Measurements from ENCODE around the gene SERPINA5. TPM values are rescaled to one million over a fixed set of nuclear protein-coding genes. Genes with fewer than 3 reads are reported as not detected.
A peak's percentile ranks its signal among the peaks of the same experiment; 100 is the strongest.
"Not testable (repeated sequence)": the region's sequence is repeated elsewhere in the genome, so short reads cannot be mapped to it uniquely, and the experiment has no call there.

The SERPINA5 gene
- total RNA-seq, 1 donor from 2014 or later, result 3.5 TPM

DNA sequence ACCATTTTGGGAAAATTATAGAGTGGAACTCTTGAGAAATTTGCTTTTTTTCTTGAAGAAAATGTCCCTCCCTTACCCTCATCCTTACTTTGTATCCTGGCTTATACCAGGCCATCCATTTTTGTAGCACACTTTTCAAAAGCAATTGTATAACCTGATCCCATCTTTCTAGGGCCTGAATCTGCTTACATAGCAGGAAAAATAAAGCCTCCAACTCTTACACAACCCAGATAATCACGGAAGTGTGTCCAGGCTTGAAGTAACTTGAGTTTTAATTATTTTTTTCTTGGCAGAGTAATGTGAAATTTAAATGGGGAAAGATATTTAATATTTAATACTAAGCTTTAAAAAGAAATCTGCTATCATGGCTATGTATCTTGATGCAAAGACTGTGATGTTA lies 53.9 kb downstream of the SERPINA5 start:
- H3K36me3 Mint-ChIP-seq, result no peaks in the 10 kb centered on the region
- Histone ChIP-seq H3K4me1 (no peaks in the 10 kb centered on the region), H3K9me3 (ENCODE audit: low read depth) (no peaks in the 10 kb centered on the region), H3K36me3 (no peaks in the 10 kb centered on the region), H3K4me3 (no peak overlapping the region), H3K27ac (no peak overlapping the region), H3F3A (ENCODE audit: low read depth) (no peaks in the 10 kb centered on the region), H4K20me1 (ENCODE audit: low read depth) (no peaks in the 10 kb centered on the region), H3K27me3 (no peaks in the 10 kb centered on the region), H3K9ac (no peak overlapping the region), H3K4me2 (no peak overlapping the region), H3K79me2 (ENCODE audit: low read depth) (no peaks in the 10 kb centered on the region), H2AFZ (replicated peaks) (no peak overlapping the region)
- peaks cover 6% of the 10 kb centered on the region for H3K27me3 Mint-ChIP-seq (ENCODE audit: insufficient read depth, low read depth)
- no peak overlapping the region for H3K27ac Mint-ChIP-seq
- no peak overlapping the region for H3K4me3 Mint-ChIP-seq
- no peaks in the 10 kb centered on the region for H3K4me1 Mint-ChIP-seq
- TF ChIP-seq EZH2 (IDR thresholded peaks at IDR 0.05), result no peak
- H3K9me3 Mint-ChIP-seq, result no peaks in the 10 kb centered on the region
- DNase-seq (ENCODE audit: low spot score), result no peak

DNA sequence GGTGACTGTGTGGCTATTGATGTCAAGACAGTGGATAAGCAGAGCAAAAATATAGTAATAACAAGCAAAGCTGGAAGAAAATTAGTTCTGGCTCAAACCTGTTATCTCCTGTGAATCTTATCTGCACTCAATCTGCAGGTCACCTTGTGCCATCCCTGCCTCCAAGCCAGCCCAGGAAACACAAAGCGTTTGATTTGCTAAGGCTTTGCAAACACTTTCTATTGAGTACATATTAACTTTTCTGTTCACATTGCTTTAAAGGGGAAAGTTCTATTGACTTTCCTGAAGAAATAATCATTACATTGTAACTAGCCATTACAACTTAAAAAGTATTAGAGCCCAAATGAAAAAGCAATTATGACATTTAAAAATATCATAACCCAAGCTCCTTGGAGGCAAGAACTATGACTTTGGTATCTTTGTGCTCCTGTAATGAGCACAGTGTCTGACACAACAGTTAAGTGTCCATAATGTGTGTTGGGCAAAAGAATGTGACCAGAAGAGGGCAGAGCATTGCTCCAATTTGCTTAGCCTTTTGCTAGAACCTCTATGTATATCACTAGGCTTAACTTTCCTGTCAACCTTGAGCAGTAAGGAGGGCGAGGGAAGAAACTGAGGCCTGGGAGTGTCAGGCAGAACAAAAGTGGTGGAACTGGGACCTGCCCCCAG lies 55.7 kb downstream of the SERPINA5 start:
- Histone ChIP-seq H3K9me3 (ENCODE audit: low read depth) (no peaks in the 10 kb centered on the region), H3K27ac (no peak overlapping the region), H3K79me2 (ENCODE audit: low read depth) (no peaks in the 10 kb centered on the region), H3K36me3 (no peaks in the 10 kb centered on the region), H3K4me1 (no peaks in the 10 kb centered on the region), H4K20me1 (ENCODE audit: low read depth) (no peaks in the 10 kb centered on the region), H3K9ac (no peak overlapping the region), H3K4me2 (no peak overlapping the region), H2AFZ (replicated peaks) (no peak overlapping the region), H3F3A (ENCODE audit: low read depth) (no peaks in the 10 kb centered on the region), H3K27me3 (no peaks in the 10 kb centered on the region), H3K4me3 (no peak overlapping the region)
- no peaks in the 10 kb centered on the region for H3K4me1 Mint-ChIP-seq
- peaks cover 6% of the 10 kb centered on the region for H3K27me3 Mint-ChIP-seq (ENCODE audit: insufficient read depth, low read depth)
- TF ChIP-seq, protein P1, sequence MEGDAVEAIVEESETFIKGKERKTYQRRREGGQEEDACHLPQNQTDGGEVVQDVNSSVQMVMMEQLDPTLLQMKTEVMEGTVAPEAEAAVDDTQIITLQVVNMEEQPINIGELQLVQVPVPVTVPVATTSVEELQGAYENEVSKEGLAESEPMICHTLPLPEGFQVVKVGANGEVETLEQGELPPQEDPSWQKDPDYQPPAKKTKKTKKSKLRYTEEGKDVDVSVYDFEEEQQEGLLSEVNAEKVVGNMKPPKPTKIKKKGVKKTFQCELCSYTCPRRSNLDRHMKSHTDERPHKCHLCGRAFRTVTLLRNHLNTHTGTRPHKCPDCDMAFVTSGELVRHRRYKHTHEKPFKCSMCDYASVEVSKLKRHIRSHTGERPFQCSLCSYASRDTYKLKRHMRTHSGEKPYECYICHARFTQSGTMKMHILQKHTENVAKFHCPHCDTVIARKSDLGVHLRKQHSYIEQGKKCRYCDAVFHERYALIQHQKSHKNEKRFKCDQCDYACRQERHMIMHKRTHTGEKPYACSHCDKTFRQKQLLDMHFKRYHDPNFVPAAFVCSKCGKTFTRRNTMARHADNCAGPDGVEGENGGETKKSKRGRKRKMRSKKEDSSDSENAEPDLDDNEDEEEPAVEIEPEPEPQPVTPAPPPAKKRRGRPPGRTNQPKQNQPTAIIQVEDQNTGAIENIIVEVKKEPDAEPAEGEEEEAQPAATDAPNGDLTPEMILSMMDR (IDR thresholded peaks at IDR 0.05), result peak; percentile 47
- TF ChIP-seq EZH2 (IDR thresholded peaks at IDR 0.05), result no peak
- no peak for TF ChIP-seq EZH2phosphoT487 (IDR thresholded peaks at IDR 0.05)
- no peak overlapping the region for H3K27ac Mint-ChIP-seq
- DNase-seq (ENCODE audit: low spot score), result peak; percentile 12
- H3K9me3 Mint-ChIP-seq, result no peaks in the 10 kb centered on the region
- no peaks in the 10 kb centered on the region for H3K36me3 Mint-ChIP-seq
- H3K4me3 Mint-ChIP-seq, result no peak overlapping the region

DNA sequence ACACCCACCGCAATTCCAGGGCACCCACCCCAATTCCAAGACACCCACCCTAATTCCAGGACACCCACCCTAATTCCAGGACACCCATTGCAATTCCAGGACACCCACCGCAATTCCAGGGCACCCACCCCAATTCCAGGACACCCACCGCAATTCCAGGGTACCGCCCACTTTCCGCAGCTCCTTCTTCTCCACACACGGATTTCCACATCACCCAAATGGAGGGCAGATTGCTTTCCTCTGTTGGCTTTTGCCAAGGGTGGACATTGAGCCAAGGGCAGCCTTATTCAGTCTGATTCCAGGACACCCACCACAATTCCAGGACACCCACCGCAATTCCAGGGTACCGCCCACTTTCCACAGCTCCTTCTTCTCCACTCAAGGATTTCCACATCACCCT lies 56.6 kb downstream of the SERPINA5 start:
- not testable (repeated sequence) for H3K36me3 ChIP-seq; H3K27ac Mint-ChIP-seq; H2AFZ ChIP-seq (replicated peaks); DNase-seq (ENCODE audit: low spot score); H3K4me3 ChIP-seq; H3K79me2 ChIP-seq (ENCODE audit: low read depth); H3K9me3 ChIP-seq (ENCODE audit: low read depth); H3K4me3 Mint-ChIP-seq; H4K20me1 ChIP-seq (ENCODE audit: low read depth); H3K27me3 ChIP-seq; H3K27ac ChIP-seq; H3K36me3 Mint-ChIP-seq; H3F3A ChIP-seq (ENCODE audit: low read depth); H3K4me1 ChIP-seq; H3K9ac ChIP-seq; H3K4me2 ChIP-seq; H3K9me3 Mint-ChIP-seq; H3K4me1 Mint-ChIP-seq; H3K27me3 Mint-ChIP-seq (ENCODE audit: insufficient read depth, low read depth)

DNA sequence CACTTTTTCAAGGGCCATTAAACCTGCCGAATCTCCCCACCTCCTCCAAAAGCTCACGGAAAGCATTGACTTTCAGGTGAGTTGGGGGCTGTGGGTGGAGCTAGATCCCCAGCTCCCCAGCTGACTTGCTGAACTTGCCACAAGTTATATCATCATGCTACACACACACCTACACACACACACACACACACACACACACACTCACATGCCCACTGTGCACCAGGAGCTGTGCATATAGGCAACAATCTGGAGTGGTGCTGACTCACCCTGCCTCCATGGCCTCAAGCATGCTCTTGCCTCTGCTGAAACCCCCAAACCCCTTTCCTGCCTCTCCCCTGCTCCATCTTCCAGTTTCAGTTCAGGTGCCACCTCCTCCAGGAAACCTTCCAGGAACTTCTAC lies 57.1 kb downstream of the SERPINA5 start:
- H3K27me3 Mint-ChIP-seq (ENCODE audit: insufficient read depth, low read depth), result peaks cover 7% of the 10 kb centered on the region
- no peak for TF ChIP-seq EZH2phosphoT487 (IDR thresholded peaks at IDR 0.05)
- no peak for TF ChIP-seq EZH2 (IDR thresholded peaks at IDR 0.05)
- TF ChIP-seq, protein P1 (IDR thresholded peaks at IDR 0.05), result no peak
- Histone ChIP-seq H3K27ac (no peak overlapping the region), H3K4me2 (no peak overlapping the region), H3K4me3 (no peak overlapping the region), H4K20me1 (ENCODE audit: low read depth) (no peaks in the 10 kb centered on the region), H3K4me1 (no peaks in the 10 kb centered on the region), H3K9ac (no peak overlapping the region), H3K9me3 (ENCODE audit: low read depth) (no peaks in the 10 kb centered on the region), H3K36me3 (no peaks in the 10 kb centered on the region), H3K79me2 (ENCODE audit: low read depth) (no peaks in the 10 kb centered on the region), H3K27me3 (no peaks in the 10 kb centered on the region), H2AFZ (replicated peaks) (no peak overlapping the region), H3F3A (ENCODE audit: low read depth) (no peaks in the 10 kb centered on the region)
- H3K4me3 Mint-ChIP-seq, result no peak overlapping the region
- no peaks in the 10 kb centered on the region for H3K9me3 Mint-ChIP-seq
- no peaks in the 10 kb centered on the region for H3K4me1 Mint-ChIP-seq
- H3K27ac Mint-ChIP-seq, result no peak overlapping the region
- no peaks in the 10 kb centered on the region for H3K36me3 Mint-ChIP-seq
- DNase-seq (ENCODE audit: low spot score), result no peak
